Uterus (tissue), 4 donors: Measurements from ENCODE around the gene WDR38. TPM values are rescaled to one million over a fixed set of nuclear protein-coding genes. Genes with fewer than 3 reads are reported as not detected.

Source experiments
- DNase-seq, 2 donors: peaks; one replicate each; pipeline ENCODE4 v3.0.0-alpha.2; 2019 to 2020
- H3K27ac ChIP-seq, 2 donors: fragments of 200-600 bp; sonication (generic); 1 replicate in 1 of 2; 2 replicates in 1 of 2; pipeline ENCODE4 v1.5.1; 2016 to 2018
- H3K27me3 ChIP-seq, 2 donors: fragments of 200-600 bp; sonication (generic); one replicate each; pipeline ENCODE4 v1.5.1; 2018 to 2019; ENCODE audit warnings: control low read depth in 1 of 2
- H3K36me3 ChIP-seq, 2 donors: fragments of 200-600 bp; sonication (generic); one replicate each; pipeline ENCODE4 v1.5.1; 2019; ENCODE audit warnings: control low read depth in 1 of 2
- H3K4me1 ChIP-seq, 2 donors: fragments of 200-600 bp; sonication (generic); one replicate each; pipeline ENCODE4 v1.5.1; 2018 to 2019; ENCODE audit warnings: control low read depth in 1 of 2
- H3K4me3 ChIP-seq, 2 donors: fragments of 200-600 bp; sonication (generic); 1 replicate in 1 of 2; 2 replicates in 1 of 2; pipeline ENCODE4 v1.5.1; 2018 to 2019; ENCODE audit warnings: mild to moderate bottlenecking in 1 of 2
- H3K9me3 ChIP-seq, 2 donors: fragments of 200-600 bp; sonication (generic); one replicate each; pipeline ENCODE4 v1.5.1; 2019; ENCODE audit warnings: control low read depth in 1 of 2
- POLR2A ChIP-seq, 2 donors: fragments of 450-650 bp; IDR thresholded peaks; one replicate each; pipeline ENCODE4 v1.6.1; 2016; ENCODE audit warnings: antibody characterized with exemption in 2 of 2, mild to moderate bottlenecking in 1 of 2, moderate library complexity in 1 of 2
- intact Hi-C: fragments of 100-400 bp; cut with DNase I; formaldehyde crosslinking; loops from one replicate; pipeline ENCODE4 v1.15.1; 2023; ENCODE audit warnings: low total_unique reads
- total RNA-seq, 4 donors: library from RNA; depleted of rRNA in 3 of 4; stranded (reverse); fragments of >200 nt in 3 of 4; gene quantifications; one replicate each; pipeline versions ENCODE4 v1.1.0 to v1.2.4, GENCODE V29; 2014 to 2023
- TF ChIP-seq, protein P1 (sequence below), 4 experiments: fragments of 200-600 bp in 2 of 4; fragments of 450-650 bp in 2 of 4; sonication (generic) in 2 of 4; IDR thresholded peaks; one replicate each; pipeline ENCODE4 v1.5.1; 2016 to 2019; ENCODE audit warnings: antibody characterized with exemption in 4 of 4, mild to moderate bottlenecking in 2 of 4, moderate library complexity in 1 of 4
- donor health status: DM: yes; HTN: yes; CAD: no.

WDR38 gene
- total RNA-seq, 4 donors from 2014 or later: 0.79 to 1.9 TPM; not detected in 2

DNA sequence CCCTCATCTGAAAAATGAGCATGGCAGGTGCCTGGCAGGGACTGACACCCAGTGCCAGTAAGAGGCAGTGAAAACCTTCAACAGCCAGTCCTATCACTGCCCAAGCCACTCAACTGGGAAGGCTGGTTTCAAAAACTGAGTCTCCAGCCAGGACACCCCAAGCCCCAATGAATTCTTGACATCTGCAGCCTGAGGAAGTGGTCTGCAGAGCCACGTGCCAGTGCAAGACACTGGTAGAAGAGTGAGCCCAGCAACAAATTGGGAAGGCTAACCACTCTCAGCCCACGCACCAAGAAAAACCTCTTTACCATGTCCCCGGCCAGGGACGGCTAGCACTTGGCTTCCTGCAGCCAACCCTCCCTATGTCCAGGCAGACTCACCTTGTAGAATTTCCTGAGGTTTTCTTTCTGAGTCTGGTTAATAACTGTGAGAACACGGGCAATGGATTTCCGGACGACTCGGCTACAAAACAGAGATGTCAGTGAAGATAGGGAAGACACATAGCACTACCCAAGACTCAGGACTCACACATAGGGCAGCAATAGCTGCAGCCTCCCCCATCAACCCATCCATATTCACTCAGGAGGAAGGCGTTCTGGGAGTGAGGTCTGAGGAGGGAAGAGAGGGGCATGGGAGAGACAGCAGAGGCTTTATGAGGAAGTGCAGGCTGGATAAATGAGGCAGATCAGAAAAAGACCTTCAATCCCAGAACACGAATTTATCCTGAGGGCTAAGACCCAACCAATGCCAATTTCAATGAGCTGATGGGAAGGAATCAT lies 6.7 kb downstream of the WDR38 start:
- Histone ChIP-seq H3K4me1 (no peaks in the 10 kb centered on the region), H3K36me3 (no peaks in the 10 kb centered on the region), H3K9me3 (no peaks in the 10 kb centered on the region), H3K4me3 (no peak overlapping the region), H3K27ac (no peak overlapping the region), H3K27me3 (no peaks in the 10 kb centered on the region)
- DNase-seq: no peak
- intact Hi-C loops: no loop called here
- no peak for TF ChIP-seq POLR2A (IDR thresholded peaks at IDR 0.05)
- TF ChIP-seq, protein P1, sequence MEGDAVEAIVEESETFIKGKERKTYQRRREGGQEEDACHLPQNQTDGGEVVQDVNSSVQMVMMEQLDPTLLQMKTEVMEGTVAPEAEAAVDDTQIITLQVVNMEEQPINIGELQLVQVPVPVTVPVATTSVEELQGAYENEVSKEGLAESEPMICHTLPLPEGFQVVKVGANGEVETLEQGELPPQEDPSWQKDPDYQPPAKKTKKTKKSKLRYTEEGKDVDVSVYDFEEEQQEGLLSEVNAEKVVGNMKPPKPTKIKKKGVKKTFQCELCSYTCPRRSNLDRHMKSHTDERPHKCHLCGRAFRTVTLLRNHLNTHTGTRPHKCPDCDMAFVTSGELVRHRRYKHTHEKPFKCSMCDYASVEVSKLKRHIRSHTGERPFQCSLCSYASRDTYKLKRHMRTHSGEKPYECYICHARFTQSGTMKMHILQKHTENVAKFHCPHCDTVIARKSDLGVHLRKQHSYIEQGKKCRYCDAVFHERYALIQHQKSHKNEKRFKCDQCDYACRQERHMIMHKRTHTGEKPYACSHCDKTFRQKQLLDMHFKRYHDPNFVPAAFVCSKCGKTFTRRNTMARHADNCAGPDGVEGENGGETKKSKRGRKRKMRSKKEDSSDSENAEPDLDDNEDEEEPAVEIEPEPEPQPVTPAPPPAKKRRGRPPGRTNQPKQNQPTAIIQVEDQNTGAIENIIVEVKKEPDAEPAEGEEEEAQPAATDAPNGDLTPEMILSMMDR (IDR thresholded peaks at IDR 0.05): no peak

DNA sequence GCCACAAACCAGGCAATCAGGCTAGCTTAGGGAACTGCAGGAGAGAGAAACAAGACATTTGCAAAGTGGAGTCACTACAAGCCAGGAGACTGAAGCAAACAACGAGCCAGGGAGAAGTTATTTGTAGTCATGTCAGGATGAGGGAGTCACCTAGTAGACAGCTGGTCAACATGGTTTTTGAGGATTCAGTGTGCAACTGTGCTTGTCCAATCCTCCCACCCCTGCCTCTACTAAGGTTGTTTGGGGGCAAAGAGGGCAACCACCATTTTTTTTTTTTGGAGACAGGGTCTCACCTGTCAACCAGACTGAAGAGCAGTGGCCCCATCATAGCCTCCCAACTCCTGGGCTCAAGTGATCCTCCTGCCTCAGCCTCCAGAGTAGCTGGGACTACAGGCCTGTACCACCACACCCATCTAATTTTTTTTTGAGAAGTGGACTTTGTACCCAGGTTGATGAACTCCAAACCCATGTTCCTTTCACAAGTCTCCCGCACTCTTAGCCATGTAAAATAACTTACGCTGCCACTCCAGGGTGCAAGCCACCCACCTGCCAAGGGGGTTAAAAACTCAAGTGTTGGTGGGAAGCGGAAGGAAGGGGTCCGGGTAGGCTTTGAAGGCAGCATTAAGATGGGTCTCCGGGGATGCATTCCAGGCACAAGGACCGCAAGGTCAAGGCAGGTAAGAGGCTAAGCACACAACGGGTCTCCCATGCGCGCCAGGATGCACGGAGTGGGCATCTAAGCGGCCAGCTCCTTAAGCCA lies 7.5 kb downstream of the WDR38 start:
- no peak for DNase-seq
- H3K36me3 ChIP-seq: no peaks in the 10 kb centered on the region
- peak overlapping the region; percentile 80 to 87 for H3K27ac ChIP-seq
- TF ChIP-seq, protein P1 (IDR thresholded peaks at IDR 0.05): no peak
- H3K27me3 ChIP-seq: no peaks in the 10 kb centered on the region
- H3K4me1 ChIP-seq: no peaks in the 10 kb centered on the region
- no peaks in the 10 kb centered on the region for H3K9me3 ChIP-seq
- intact Hi-C loops: no loop called here
- H3K4me3 ChIP-seq: peak overlapping the region; percentile 70 to 72

DNA sequence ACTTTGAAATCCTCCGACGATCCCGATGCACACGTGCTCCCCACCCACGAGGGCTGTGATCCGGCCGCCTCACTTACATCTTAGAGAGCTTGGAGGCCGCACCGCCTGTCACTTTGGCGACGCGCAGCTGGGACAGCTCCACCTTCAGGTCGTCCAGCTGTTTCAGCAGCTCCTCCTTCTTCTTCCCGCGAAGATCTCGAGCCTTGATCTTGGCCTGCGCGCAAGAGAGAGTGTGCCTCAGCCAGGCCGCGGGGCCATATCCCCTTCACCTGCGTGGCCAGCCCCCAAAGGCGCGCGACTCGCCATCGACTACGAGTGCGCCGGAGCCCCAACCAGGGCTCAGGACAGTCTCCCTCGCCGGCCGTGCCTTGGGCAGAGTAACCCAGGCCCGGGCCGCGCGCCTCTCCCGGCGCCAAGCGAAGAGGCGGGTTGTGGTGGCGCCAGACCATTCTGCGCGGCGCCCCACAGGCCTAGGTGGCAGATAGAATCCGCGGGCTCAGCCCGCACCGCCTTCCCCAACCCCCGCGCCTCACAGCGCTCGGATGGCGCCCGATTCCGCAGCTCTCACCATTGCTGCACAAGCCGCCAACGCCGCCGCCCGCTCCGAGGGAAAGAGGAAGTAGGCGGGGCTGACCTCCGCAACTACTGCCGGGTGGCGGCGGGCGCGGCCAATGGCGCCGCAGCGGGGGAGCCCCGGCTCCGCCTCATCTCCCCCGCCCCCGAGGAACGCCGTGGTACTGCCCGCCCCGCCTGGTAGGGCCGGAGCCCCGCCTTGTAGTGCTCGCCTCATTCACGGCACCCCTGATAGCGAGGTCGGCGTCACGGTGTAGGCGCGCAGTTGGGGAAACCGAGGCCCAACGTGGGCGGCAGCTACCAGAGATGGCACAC lies 8.3 kb downstream of the WDR38 start, which contains the start of the genes ARPC5L and RPL35:
Gene ARPC5L, plus strand, starts transcription at position 789 of the 888 bp plus-strand sequence. CDS start 7,161 bp downstream, outside the sequence.
Gene RPL35, minus strand, starts transcription at position 616 of the 888 bp plus-strand sequence. Its CDS starts 45 bp downstream, at position 571.
- intact Hi-C loops: no loop called here
- TF ChIP-seq, protein P1 (IDR thresholded peaks at IDR 0.05): peak in 3 of 4 experiments; percentile 8 to 19 (median 15)
- TF ChIP-seq POLR2A (IDR thresholded peaks at IDR 0.05): peak; percentile 75 to 95
- DNase-seq: peak; percentile 92 to 93
- H3K36me3 ChIP-seq: no peaks in the 10 kb centered on the region
- no peaks in the 10 kb centered on the region for H3K27me3 ChIP-seq
- peak within 1 kb of the TSS; percentile 70 to 72 for H3K4me3 ChIP-seq
- peak within 1 kb of the TSS; percentile 80 to 87 for H3K27ac ChIP-seq
- no peaks in the 10 kb centered on the region for H3K9me3 ChIP-seq
- H3K4me1 ChIP-seq: no peaks in the 10 kb centered on the region

DNA sequence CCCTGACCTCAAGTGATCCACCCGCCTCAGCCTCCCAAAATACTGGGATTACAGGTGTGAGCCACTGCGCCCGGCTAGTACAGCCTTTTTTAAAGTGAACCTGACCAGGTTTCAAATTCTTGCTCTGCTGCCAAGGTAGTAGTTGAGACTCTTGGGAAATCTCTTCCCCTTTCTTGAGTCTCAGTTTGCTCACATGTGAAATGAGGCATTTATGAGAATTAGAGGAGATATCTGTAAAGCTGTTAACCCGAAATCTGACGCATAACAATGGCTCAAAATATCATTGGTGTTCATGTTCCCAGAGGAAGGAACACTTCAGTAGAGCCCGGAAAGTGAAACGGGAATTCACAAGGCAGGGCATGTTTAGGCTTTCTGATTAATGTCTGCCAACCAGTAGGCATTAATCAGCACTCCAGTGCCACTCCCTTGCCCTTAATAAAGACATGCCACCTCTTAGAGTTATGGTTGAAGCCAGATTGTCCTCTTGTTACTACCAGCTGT lies 10.2 kb downstream of the WDR38 start:
- intact Hi-C loops: no loop called here
- no peaks in the 10 kb centered on the region for H3K9me3 ChIP-seq
- H3K4me3 ChIP-seq: no peak overlapping the region
- no peaks in the 10 kb centered on the region for H3K4me1 ChIP-seq
- H3K27ac ChIP-seq: peak overlapping the region in 1 of 2 donors; percentile 56
- no peak for DNase-seq
- TF ChIP-seq POLR2A (IDR thresholded peaks at IDR 0.05): no peak
- TF ChIP-seq, protein P1 (IDR thresholded peaks at IDR 0.05): no peak
- no peaks in the 10 kb centered on the region for H3K36me3 ChIP-seq
- no peaks in the 10 kb centered on the region for H3K27me3 ChIP-seq
